NCI-H460 (cell line): ENCODE data around the gene DYSF. TPM values are rescaled to one million over a fixed set of nuclear protein-coding genes. Genes with fewer than 3 reads are reported as not detected.
"Not testable (repeated sequence)": the region's sequence is repeated elsewhere in the genome, so short reads cannot be mapped to it uniquely, and the experiment has no call there.

Experiments
- DNase-seq: peaks from one replicate; pipeline ENCODE4 v3.0.0-alpha.2; 2016; ENCODE audit warnings: low read depth; ENCODE audit errors: extremely low read depth
- total RNA-seq: library from RNA; depleted of rRNA; stranded (reverse); fragments of >200 nt; shearing (Covaris generic); gene quantifications from 2 replicates; pipeline ENCODE4 v1.2.3, GENCODE V29; 2014

The DYSF gene
- total RNA-seq, 1 experiment from 2014 or later: 3.4 TPM

GRCh38 chr2:71469403-71470398 is 16.3 kb downstream of the DYSF start:
- DNase-seq: peak; percentile 58

- DNase-seq: no peak
Measured at GRCh38 chr2:71471276-71471675, 17.9 kb downstream of the DYSF start.

GRCh38 chr2:71472019-71472418 is 18.7 kb downstream of the DYSF start:
- no peak for DNase-seq

GRCh38 chr2:71473346-71474031 is 20.1 kb downstream of the DYSF start:
- no peak for DNase-seq

- no peak for DNase-seq
Measured at GRCh38 chr2:71474116-71474743, 20.9 kb downstream of the DYSF start.

- no peak for DNase-seq
Measured at GRCh38 chr2:71474744-71475397, 21.5 kb downstream of the DYSF start.

GRCh38 chr2:71476495-71476894 is 23.1 kb downstream of the DYSF start:
- DNase-seq: no peak

- peak; percentile 21 for DNase-seq
Measured at GRCh38 chr2:71477231-71477691, 23.9 kb downstream of the DYSF start.

- no peak for DNase-seq
Measured at GRCh38 chr2:71478806-71479205, 25.4 kb downstream of the DYSF start.

- DNase-seq: no peak
Measured at GRCh38 chr2:71479261-71479660, 25.9 kb downstream of the DYSF start.

- no peak for DNase-seq
Measured at GRCh38 chr2:71481111-71481510, 27.8 kb downstream of the DYSF start.

- DNase-seq: no peak
Measured at GRCh38 chr2:71482055-71482454, 28.7 kb downstream of the DYSF start.

GRCh38 chr2:71483246-71483645 is 29.9 kb downstream of the DYSF start:
- no peak for DNase-seq

- no peak for DNase-seq
Measured at GRCh38 chr2:71484354-71484753, 31.0 kb downstream of the DYSF start.

GRCh38 chr2:71486881-71487640 is 33.7 kb downstream of the DYSF start:
- no peak for DNase-seq

- not testable (repeated sequence) for DNase-seq
Measured at GRCh38 chr2:71491551-71491950, 38.2 kb downstream of the DYSF start.

- DNase-seq: no peak
Measured at GRCh38 chr2:71492112-71492511, 38.8 kb downstream of the DYSF start.

GRCh38 chr2:71494091-71494490 is 40.7 kb downstream of the DYSF start:
- no peak for DNase-seq

GRCh38 chr2:71494523-71495155 is 41.3 kb downstream of the DYSF start:
- no peak for DNase-seq
